Keratinocyte (primary cell): ENCODE measurements around the gene PAMR1.

Experiments used
- CTCF ChIP-seq, 3 experiments: IDR thresholded peaks in 1 of 3; conservative IDR thresholded peaks in 1 of 3; optimal IDR thresholded peaks in 1 of 3; 2 replicates in 2 of 3; 3 replicates in 1 of 3; pipeline versions ENCODE3 to v1.5.1; 2011; ENCODE audit warnings: low read length in 3 of 3, mild to moderate bottlenecking in 3 of 3, moderate library complexity in 2 of 3, control low read depth in 1 of 3, inconsistent platforms in 1 of 3; ENCODE audit not compliant: insufficient read depth in 2 of 3; ENCODE audit errors: extremely low read depth in 1 of 3
- EZH2 ChIP-seq: IDR thresholded peaks from one replicate; pipeline ENCODE4 v1.6.1; 2012; ENCODE audit warnings: inconsistent platforms, mild to moderate bottlenecking, low read length, moderate library complexity

- TF ChIP-seq CTCF (optimal IDR thresholded peaks at IDR 0.05 in 1 of 3, IDR thresholded peaks at IDR 0.05 in 1 of 3, conservative IDR thresholded peaks at IDR 0.05 in 1 of 3; ENCODE audit: extremely low read depth in 1 of 3, insufficient read depth in 2 of 3, low read length in 3 of 3): peak; percentile 56 to 79 (median 66)
- TF ChIP-seq EZH2: no peak
These were observed 121.0 kb downstream of the PAMR1 start for GRCh38 chr11:35404388-35404775.
